H1 (cell line): ENCODE results near the gene BCAS4. TPM values are rescaled to one million over a fixed set of nuclear protein-coding genes. Genes with fewer than 3 reads are reported as not detected.
A peak's percentile ranks its signal among the peaks of the same experiment; 100 is the strongest.

ENCODE experiments used
- CTCF ChIA-PET: fragments of 300-600 bp; sonication (Branson Sonifier 250); formaldehyde crosslinking; loops from one replicate; lab custom pipeline; 2021; ENCODE audit not compliant: partially characterized antibody; lab: Charles Lee
- POLR2A ChIA-PET: fragments of 300-600 bp; sonication (Branson Sonifier 250); formaldehyde crosslinking; loops from one replicate; lab custom pipeline; 2021; ENCODE audit warnings: inconsistent platforms; ENCODE audit not compliant: partially characterized antibody; lab: Charles Lee
- DNase-seq, 2 experiments: peaks; one replicate each; pipeline versions ENCODE4 v3.0.0 to v3.0.0-alpha.2; 2010 to 2022; ENCODE audit warnings: low spot score in 2 of 2, low read depth in 1 of 2, mixed read lengths in 1 of 2
- FAIRE-seq: peaks from 2 replicates; lab custom pipeline; 2011; peaks lifted over from hg19 to GRCh38; lab: Jason Lieb, UNC
- H2AFZ ChIP-seq: 2 replicates; pipeline ENCODE4 v1.8.1; 2012; ENCODE audit warnings: low read length, inconsistent platforms
- H2AK5ac ChIP-seq: 2 replicates; pipeline ENCODE4 v1.6.1; 2013; ENCODE audit warnings: low read depth, low read length
- H2BK120ac ChIP-seq: replicated peaks from 2 replicates; pipeline ENCODE3; 2013; ENCODE audit warnings: low read depth, low read length, inconsistent platforms
- H2BK12ac ChIP-seq: 2 replicates; pipeline ENCODE4 v1.6.1; 2013; ENCODE audit warnings: low read depth, low read length
- H2BK15ac ChIP-seq: 2 replicates; pipeline ENCODE4 v1.6.1; 2013; ENCODE audit warnings: low read length
- H2BK20ac ChIP-seq: 2 replicates; pipeline ENCODE4 v1.6.1; 2013; ENCODE audit warnings: low read length
- H2BK5ac ChIP-seq: 2 replicates; pipeline ENCODE4 v1.6.1; 2013; ENCODE audit warnings: low read depth, low read length
- H3K14ac ChIP-seq: 2 replicates; pipeline ENCODE4 v1.6.1; 2013; ENCODE audit warnings: inconsistent platforms; ENCODE audit not compliant: insufficient read length
- H3K18ac ChIP-seq: 2 replicates; pipeline ENCODE4 v1.6.1; 2013; ENCODE audit warnings: low read length; ENCODE audit errors: extremely low read depth
- H3K23ac ChIP-seq: 2 replicates; pipeline ENCODE4 v1.6.1; 2013; ENCODE audit warnings: inconsistent platforms; ENCODE audit not compliant: insufficient read length
- H3K23me2 ChIP-seq: 2 replicates; pipeline ENCODE4 v1.6.1; 2013; ENCODE audit warnings: low read depth, low read length
- H3K27ac ChIP-seq: 2 replicates; pipeline ENCODE4 v1.6.1; 2011; ENCODE audit warnings: low read depth, low read length, inconsistent platforms
- H3K27me3 ChIP-seq, 4 experiments: replicated peaks in 1 of 4; 1 replicate in 1 of 4; 2 replicates in 3 of 4; pipeline versions ENCODE4 v1.6.1 to v1.8.1; 2011 to 2013; ENCODE audit warnings: low read length in 3 of 4, mild to moderate bottlenecking in 3 of 4, inconsistent platforms in 2 of 4, mixed read lengths in 2 of 4, moderate library complexity in 1 of 4; ENCODE audit not compliant: control insufficient read depth in 3 of 4, insufficient read depth in 3 of 4; ENCODE audit errors: extremely low read depth in 1 of 4
- H3K36me3 ChIP-seq, 4 experiments: 2 replicates each; pipeline versions ENCODE4 v1.6.1 to v1.8.1; 2011 to 2013; ENCODE audit warnings: mild to moderate bottlenecking in 4 of 4, low read length in 3 of 4, moderate library complexity in 2 of 4, control low read depth in 1 of 4, inconsistent platforms in 1 of 4; ENCODE audit not compliant: insufficient read depth in 4 of 4, control insufficient read depth in 2 of 4
- H3K4ac ChIP-seq: replicated peaks from 2 replicates; pipeline ENCODE3; 2013; ENCODE audit warnings: low read length, low read depth, mixed read lengths, inconsistent platforms; ENCODE audit not compliant: insufficient read length
- H3K4me1 ChIP-seq, 4 experiments: replicated peaks in 1 of 4; 1 replicate in 1 of 4; 2 replicates in 3 of 4; pipeline versions ENCODE4 v1.6.1 to v1.8.1; 2011 to 2013; ENCODE audit warnings: low read length in 3 of 4, inconsistent platforms in 2 of 4, mixed read lengths in 1 of 4; ENCODE audit not compliant: insufficient read depth in 4 of 4, control insufficient read depth in 3 of 4
- H3K4me2 ChIP-seq, 2 experiments: 2 replicates each; pipeline versions ENCODE4 v1.6.1 to v1.8.1; 2011 to 2013; ENCODE audit warnings: low read depth in 2 of 2, low read length in 2 of 2, control low read depth in 1 of 2, inconsistent platforms in 1 of 2, mild to moderate bottlenecking in 1 of 2; ENCODE audit not compliant: insufficient read depth in 1 of 2
- H3K4me3 ChIP-seq, 4 experiments: fragments of 200-600, 300-600 bp in 1 of 4; sonication (generic), shearing (Covaris generic), sonication (Bioruptor Twin) in 1 of 4; 2 replicates each; pipeline versions ENCODE4 v1.5.1 to v1.8.1; 2011 to 2016; ENCODE audit warnings: low read length in 4 of 4, low read depth in 3 of 4, control low read depth in 2 of 4, inconsistent platforms in 2 of 4, mild to moderate bottlenecking in 2 of 4, mixed read lengths in 1 of 4, moderate library complexity in 1 of 4; ENCODE audit not compliant: insufficient read depth in 2 of 4; ENCODE audit errors: extremely low read depth in 1 of 4
- H3K56ac ChIP-seq: replicated peaks from 2 replicates; pipeline ENCODE3; 2013; ENCODE audit warnings: low read depth, mild to moderate bottlenecking, mixed read lengths, low read length, inconsistent platforms; ENCODE audit not compliant: insufficient read length
- H3K79me1 ChIP-seq: 2 replicates; pipeline ENCODE4 v1.6.1; 2013; ENCODE audit warnings: low read depth, low read length, control low read depth
- H3K79me2 ChIP-seq, 2 experiments: 2 replicates each; pipeline versions ENCODE4 v1.6.1 to v1.8.1; 2012 to 2013; ENCODE audit warnings: low read length in 2 of 2, mild to moderate bottlenecking in 2 of 2, inconsistent platforms in 1 of 2; ENCODE audit not compliant: insufficient read depth in 2 of 2, control insufficient read depth in 1 of 2
- H3K9ac ChIP-seq, 4 experiments: replicated peaks in 1 of 4; 1 replicate in 1 of 4; 2 replicates in 3 of 4; pipeline versions ENCODE4 v1.6.1 to v1.8.1; 2011 to 2013; ENCODE audit warnings: low read depth in 3 of 4, low read length in 3 of 4, control low read depth in 2 of 4, mild to moderate bottlenecking in 2 of 4, moderate library complexity in 2 of 4, inconsistent platforms in 1 of 4; ENCODE audit errors: extremely low read depth in 1 of 4
- H3K9me3 ChIP-seq, 2 experiments: 2 replicates each; pipeline versions ENCODE4 v1.6.1 to v1.8.1; 2012 to 2013; ENCODE audit warnings: mild to moderate bottlenecking in 2 of 2, moderate library complexity in 2 of 2, control low read depth in 1 of 2, inconsistent platforms in 1 of 2, low read depth in 1 of 2, low read length in 1 of 2, mixed read lengths in 1 of 2; ENCODE audit not compliant: insufficient read depth in 2 of 2
- H4K20me1 ChIP-seq, 2 experiments: replicated peaks in 1 of 2; 2 replicates each; pipeline versions ENCODE3 to v1.8.1; 2011 to 2013; ENCODE audit warnings: inconsistent platforms in 2 of 2, low read length in 2 of 2, mild to moderate bottlenecking in 1 of 2; ENCODE audit not compliant: insufficient read depth in 2 of 2, control insufficient read depth in 1 of 2
- H4K5ac ChIP-seq: 2 replicates; pipeline ENCODE4 v1.6.1; 2013; ENCODE audit warnings: low read length, low read depth, mixed read lengths, inconsistent platforms; ENCODE audit not compliant: insufficient read length
- H4K8ac ChIP-seq: 2 replicates; pipeline ENCODE4 v1.8.0; 2013; ENCODE audit warnings: mild to moderate bottlenecking, moderate library complexity, low read length, inconsistent platforms; ENCODE audit not compliant: insufficient read depth; ENCODE audit errors: extremely low read depth
- H4K91ac ChIP-seq: replicated peaks from 2 replicates; pipeline ENCODE3; 2013; ENCODE audit warnings: low read length, mixed read lengths, inconsistent platforms; ENCODE audit not compliant: insufficient read length
- EGR1 ChIP-seq: IDR thresholded peaks from 2 replicates; pipeline ENCODE4 v1.6.1; 2011; ENCODE audit warnings: low read depth, low read length, borderline replicate concordance
- EP300 ChIP-seq, 2 experiments: IDR thresholded peaks; 1 replicate in 1 of 2; 2 replicates in 1 of 2; pipeline ENCODE4 v1.6.1; 2011 to 2012; ENCODE audit warnings: low read depth in 2 of 2, low read length in 2 of 2, mild to moderate bottlenecking in 2 of 2, borderline replicate concordance in 1 of 2, inconsistent platforms in 1 of 2, moderate library complexity in 1 of 2
- POLR2A ChIP-seq, 2 experiments: IDR thresholded peaks; 1 replicate in 1 of 2; 2 replicates in 1 of 2; pipeline ENCODE4 v1.6.1; 2011; ENCODE audit warnings: low read depth in 2 of 2, low read length in 2 of 2, mild to moderate bottlenecking in 2 of 2; ENCODE audit errors: control extremely low read depth in 1 of 2
- RBBP5 ChIP-seq: IDR thresholded peaks from 2 replicates; pipeline ENCODE4 v1.7.1; 2012; ENCODE audit warnings: low read depth, mild to moderate bottlenecking, inconsistent platforms, low read length, moderate library complexity, borderline replicate concordance
- SP2 ChIP-seq: IDR thresholded peaks from 2 replicates; pipeline ENCODE4 v1.6.1; 2012; ENCODE audit warnings: mild to moderate bottlenecking, low read length, inconsistent platforms
- SRF ChIP-seq: IDR thresholded peaks from 2 replicates; pipeline ENCODE4 v1.6.1; 2011; ENCODE audit warnings: mild to moderate bottlenecking, low read depth, low read length, moderate library complexity
- WGBS, 2 experiments: shearing (Covaris generic) in 1 of 2; methylation state at CpG; one replicate each; pipeline versions ENCODE4 v1.1.6 to v1.1.7; 2013 to 2015; ENCODE audit warnings: low lambda C conversion rate in 2 of 2, mixed read lengths in 2 of 2, inconsistent platforms in 1 of 2, low coverage in 1 of 2, missing lambda C conversion rate in 1 of 2; ENCODE audit not compliant: insufficient replicate concordance in 2 of 2, insufficient coverage in 1 of 2, insufficient read length in 1 of 2; ENCODE audit errors: extremely low coverage in 1 of 2, missing lambda C conversion rate in 1 of 2; 5-methylcytosine and 5-hydroxymethylcytosine counted together
- polyA plus RNA-seq, 7 experiments: library from polyadenylated mRNA; depleted of rRNA in 3 of 7; stranded (reverse) in 5 of 7; unstranded in 2 of 7; fragments of >200 nt in 5 of 7; fragments of 200-250 nt in 2 of 7; gene quantifications; 1 replicate in 5 of 7; 2 replicates in 1 of 7; 4 replicates in 1 of 7; pipeline versions ENCODE4 v1.2.1 to v1.2.3, GENCODE V29; 2011 to 2013; ENCODE audit warnings: missing spikeins in 2 of 7, mixed read lengths in 2 of 7
- total RNA-seq: library from RNA; stranded (reverse); fragmentation: NEBNext Ultra II Directional; extraction: Animal tissue kit (Norgen Biotek cat#: 25700); gene quantifications from 2 replicates; pipeline ENCODE4 v1.2.1, GENCODE V29; 2021
- TF ChIP-seq, protein P1 (sequence below): IDR thresholded peaks from 2 replicates; pipeline ENCODE4 v1.6.1; 2012; ENCODE audit warnings: inconsistent platforms
- TF ChIP-seq, protein P2 (sequence below): IDR thresholded peaks from 2 replicates; pipeline ENCODE4 v1.6.1; 2011; ENCODE audit warnings: low read length, improper control_type of control experiment

The BCAS4 gene
- total and polyA plus RNA-seq, 2 of the 8 experiments (the other 6 are each of a cell fraction or from before 2014, with no cell fraction given) = 21.2 to 23.6 TPM

DNA sequence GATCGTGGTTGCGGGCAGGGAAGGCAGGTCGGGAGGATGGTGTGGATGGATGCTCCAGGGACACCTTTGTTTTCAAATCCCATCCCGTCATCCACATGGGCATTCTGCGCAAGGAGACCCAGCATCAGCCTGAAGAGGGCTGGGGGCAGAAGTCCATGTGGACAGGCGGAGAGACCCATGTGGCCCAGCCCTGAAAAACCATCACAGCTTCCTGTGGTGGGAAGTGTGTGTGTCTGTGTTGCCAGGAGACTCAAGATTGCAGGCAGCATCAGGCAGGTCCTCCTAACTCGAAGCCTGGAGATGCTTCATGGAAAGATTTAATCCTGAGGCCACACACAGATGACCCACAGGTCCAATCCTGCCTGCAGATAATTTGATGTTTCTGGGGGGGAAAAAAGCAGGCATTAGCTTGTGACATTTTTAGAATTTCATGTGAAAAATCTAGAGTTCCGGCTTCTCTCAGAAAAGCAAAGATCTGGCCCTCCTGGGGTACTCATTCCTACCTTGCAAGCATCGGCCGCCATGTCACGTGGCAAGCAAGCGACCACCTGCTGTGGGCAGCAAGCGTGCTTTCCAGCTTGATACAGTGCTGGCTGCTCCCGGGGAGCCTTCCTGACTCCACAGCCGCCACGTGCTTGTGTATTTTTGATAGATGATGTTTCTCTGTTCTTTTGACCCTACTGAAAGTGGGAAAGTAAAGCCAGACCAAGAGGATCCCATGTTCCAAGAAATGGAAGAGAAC, 25.8 kb downstream of the BCAS4 start:
- ChIA-PET CTCF (interaction anchor here (0.7 to 2.1 kb wide), 5 partner anchors 10 to 78 kb away, joined by 3 to 6 read pairs (median 3); no protein-coding TSS in a partner anchor), POLR2A (interaction anchor here (1.0 to 1.3 kb wide), 3 partner anchors 10 to 111 kb away, joined by 3 to 4 read pairs (median 3); partner anchors contain the start of gene ADNP)
- DNase-seq (no peak), FAIRE-seq (no peak)
- Histone ChIP-seq H3K79me2 (no peaks in the 10 kb centered on the region), H2BK15ac (peak overlapping the region; percentile 72; the same call in 1 of the 2 replicates), H3K18ac (no peak overlapping the region), H3K9me3 (no peaks in the 10 kb centered on the region), H3K27ac (no peak overlapping the region), H3K56ac (no peak overlapping the region), H4K91ac (no peak overlapping the region), H3K36me3 (0 out of 8 replicates have a peak, but pooled peaks cover 0 to 3% (median 0%) of the 10 kb centered on the region in 4 experiments), H2BK12ac (no peak overlapping the region), H4K8ac (no peak overlapping the region), H2AK5ac (peak overlapping the region; percentile 82; the same call in 1 of the 2 replicates), H3K23me2 (no peaks in the 10 kb centered on the region; the same call in 1 of the 2 replicates), H2BK5ac (no peak overlapping the region), H3K14ac (no peak overlapping the region), H3K4me1 (peaks cover 0 to 9% (median 4%) of the 10 kb centered on the region in 4 experiments; a peak in 4 of 7 replicates), H3K4ac (no peak overlapping the region), H2AFZ (no peak overlapping the region), H4K20me1 (peaks cover 0 to 2% of the 10 kb centered on the region in 2 experiments), H3K4me3 (no peak overlapping the region), H3K9ac (no peak overlapping the region; a peak in 1 of 7 replicates), H3K4me2 (no peak overlapping the region), H2BK120ac (no peak overlapping the region), H3K27me3 (no peaks in the 10 kb centered on the region), H4K5ac (no peak overlapping the region), H2BK20ac (no peak overlapping the region), H3K23ac (no peak overlapping the region), H3K79me1 (no peaks in the 10 kb centered on the region)
- TF ChIP-seq, protein P1, sequence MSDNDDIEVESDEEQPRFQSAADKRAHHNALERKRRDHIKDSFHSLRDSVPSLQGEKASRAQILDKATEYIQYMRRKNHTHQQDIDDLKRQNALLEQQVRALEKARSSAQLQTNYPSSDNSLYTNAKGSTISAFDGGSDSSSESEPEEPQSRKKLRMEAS = peak; percentile 54; the same call in 1 of the 2 replicates
- no peak for TF ChIP-seq POLR2A (IDR thresholded peaks at IDR 0.05; ENCODE audit: control extremely low read depth in 1 of 2, low read depth in 2 of 2, low read length in 2 of 2)
- TF ChIP-seq SRF = no peak
- no peak for TF ChIP-seq RBBP5
- TF ChIP-seq, protein P2, sequence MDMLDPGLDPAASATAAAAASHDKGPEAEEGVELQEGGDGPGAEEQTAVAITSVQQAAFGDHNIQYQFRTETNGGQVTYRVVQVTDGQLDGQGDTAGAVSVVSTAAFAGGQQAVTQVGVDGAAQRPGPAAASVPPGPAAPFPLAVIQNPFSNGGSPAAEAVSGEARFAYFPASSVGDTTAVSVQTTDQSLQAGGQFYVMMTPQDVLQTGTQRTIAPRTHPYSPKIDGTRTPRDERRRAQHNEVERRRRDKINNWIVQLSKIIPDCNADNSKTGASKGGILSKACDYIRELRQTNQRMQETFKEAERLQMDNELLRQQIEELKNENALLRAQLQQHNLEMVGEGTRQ = 0 out of 2 replicates have a peak, but pooled peaks have one; percentile 7
- TF ChIP-seq SP2 = no peak
- TF ChIP-seq EGR1 = no peak
- no peak for TF ChIP-seq EP300 (IDR thresholded peaks at IDR 0.05; ENCODE audit: borderline replicate concordance in 1 of 2, low read depth in 2 of 2, low read length in 2 of 2)
- WGBS, 2 experiments = 82% methylated on average over 16 of the region's 16 CpGs; no CpG with 5 or more reads in 1 of the 2 experiments
